Measurements from ENCODE around the gene NR5A2.
"Not testable (repeated sequence)": the region's sequence is repeated elsewhere in the genome, so short reads cannot be mapped to it uniquely, and the experiment has no call there.

Gene NR5A2

DNA sequence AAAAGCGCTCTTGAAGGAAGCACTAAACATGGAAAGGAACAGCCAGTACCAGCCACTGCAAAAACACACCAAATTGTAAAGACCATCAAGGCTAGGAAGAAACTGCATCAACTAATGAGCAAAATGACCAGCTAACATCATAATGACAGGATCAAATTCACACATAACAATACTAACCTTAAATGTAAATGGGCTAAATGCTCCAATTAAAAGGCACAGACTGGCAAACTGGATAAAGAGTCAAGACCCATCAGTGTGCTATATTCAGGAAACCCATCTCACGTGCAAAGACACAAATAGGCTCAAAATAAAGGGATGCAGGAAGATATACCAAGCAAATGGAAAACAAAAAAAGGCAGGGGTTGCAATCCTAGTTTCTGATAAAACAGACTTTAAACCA lies 159.8 kb downstream of the NR5A2 start:
- in situ Hi-C loops (cut with MboI; ENCODE audit: low sequenced_read_pairs): not testable (repeated sequence)

DNA sequence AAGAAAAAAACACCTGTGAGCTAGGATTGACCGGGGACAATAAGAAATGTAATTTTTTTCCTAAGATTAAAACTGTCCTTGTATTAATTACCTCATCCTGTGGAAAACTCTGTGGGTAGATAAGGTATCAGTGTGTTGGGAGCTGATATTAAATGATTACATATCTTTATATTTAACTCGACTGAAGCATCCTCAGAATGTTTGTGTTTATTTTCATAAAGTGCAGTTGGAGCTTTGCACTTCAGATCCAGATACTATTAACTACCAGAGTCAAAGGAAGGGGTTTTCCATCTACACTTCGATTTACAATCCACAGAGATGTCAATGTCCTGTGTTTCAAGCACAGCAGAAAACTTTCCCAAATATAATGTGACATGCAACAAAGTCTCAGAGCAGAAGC lies 164.5 kb downstream of the NR5A2 start:
- in situ Hi-C loops (cut with MboI; ENCODE audit: low sequenced_read_pairs): no loop called here

DNA sequence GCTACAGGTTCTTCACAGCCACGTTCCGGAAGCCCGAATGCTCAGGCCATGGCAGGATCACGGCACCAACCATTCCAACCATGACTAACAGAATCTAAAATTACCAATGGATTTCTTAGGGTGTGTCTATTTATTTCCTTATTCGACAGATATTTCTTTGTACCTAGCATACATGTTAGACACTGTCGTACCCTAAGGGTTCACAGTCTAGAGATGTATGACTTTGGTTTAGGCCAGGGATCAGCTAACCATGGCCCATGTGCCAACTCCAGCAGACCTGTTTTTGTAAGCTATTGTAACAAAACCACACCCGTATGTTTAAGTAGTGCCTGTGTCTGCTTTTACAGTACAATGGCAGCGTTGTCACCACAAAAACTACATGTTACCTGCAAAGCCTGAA lies 167.0 kb downstream of the NR5A2 start:
- in situ Hi-C loops (cut with MboI; ENCODE audit: low sequenced_read_pairs): no loop called here

DNA sequence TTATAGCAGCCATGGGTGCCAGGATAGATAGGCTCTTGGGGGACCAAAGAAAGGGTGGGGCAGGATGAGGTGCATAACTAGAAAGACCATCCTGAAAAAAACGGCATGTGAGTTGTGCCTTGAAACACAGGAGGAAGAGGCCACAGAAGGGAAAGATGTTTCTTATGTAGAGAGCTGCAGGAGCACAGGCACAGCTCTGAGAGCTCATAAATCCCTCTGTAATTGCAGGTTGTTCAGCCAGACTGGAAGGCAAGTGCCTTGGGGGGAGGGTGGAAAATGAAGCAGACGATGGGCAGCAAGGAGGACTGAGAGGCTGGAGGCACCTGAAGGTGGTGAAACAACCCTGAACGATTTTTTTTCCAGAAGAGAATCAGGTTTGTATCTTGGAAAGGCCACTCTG lies 170.7 kb downstream of the NR5A2 start:
- in situ Hi-C loops (cut with MboI; ENCODE audit: low sequenced_read_pairs): no loop called here

DNA sequence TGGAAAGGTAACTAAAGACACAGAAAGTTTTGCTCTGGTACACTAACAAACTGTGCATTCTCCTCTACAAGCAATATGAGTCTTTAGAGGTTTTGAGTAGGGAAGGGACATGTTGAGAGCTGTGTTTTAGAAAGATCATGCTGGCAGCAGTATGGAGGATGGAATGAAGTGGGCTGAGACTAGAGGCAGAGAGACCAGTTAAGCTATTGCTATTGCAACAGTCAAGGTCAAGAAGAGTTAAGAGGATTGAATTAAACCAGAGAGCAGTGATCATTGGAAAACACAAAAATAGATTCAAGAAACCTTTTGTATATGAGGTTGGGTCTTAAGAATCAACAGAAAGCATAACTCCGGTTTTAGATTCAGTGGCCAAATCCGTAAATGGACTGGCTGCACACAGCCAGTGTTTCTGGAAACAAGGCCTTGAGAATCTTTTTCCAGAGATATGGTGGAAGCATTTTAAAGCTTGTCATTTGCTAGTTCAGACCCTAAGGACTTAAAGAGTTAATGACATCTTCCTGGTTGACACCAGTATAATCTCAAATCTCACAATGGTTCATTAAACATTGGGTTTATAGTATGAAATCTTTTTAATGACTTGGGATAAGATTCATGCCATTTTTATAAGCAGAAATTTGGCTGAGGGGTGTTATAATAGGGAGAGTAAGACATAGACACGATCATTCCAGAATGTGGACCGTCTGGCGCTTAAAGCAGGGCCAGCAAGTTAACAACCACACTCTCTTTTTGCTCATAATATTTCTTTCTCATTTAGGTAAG lies 177.9 kb downstream of the NR5A2 start:
- in situ Hi-C loops (cut with MboI; ENCODE audit: low sequenced_read_pairs): no loop called here

DNA sequence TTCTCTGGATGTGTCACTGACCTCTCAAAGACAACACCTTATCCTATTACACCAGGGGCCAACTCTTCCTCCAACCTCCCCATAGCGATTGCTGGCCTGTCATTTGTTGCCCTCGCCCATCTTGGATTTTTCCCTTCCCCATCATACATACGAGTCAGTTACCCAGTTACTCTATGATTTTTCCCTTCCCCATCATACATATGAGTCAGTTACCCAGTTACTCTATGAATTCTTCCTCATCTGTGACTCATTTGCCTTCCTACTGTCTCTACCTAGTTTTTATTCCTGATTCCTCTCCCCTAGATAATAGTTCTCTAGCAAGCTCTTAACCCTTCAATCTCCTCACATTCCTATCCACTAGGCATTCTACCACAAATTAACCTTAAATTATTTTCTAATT lies 178.8 kb downstream of the NR5A2 start:
- in situ Hi-C loops (cut with MboI; ENCODE audit: low sequenced_read_pairs): no loop called here

DNA sequence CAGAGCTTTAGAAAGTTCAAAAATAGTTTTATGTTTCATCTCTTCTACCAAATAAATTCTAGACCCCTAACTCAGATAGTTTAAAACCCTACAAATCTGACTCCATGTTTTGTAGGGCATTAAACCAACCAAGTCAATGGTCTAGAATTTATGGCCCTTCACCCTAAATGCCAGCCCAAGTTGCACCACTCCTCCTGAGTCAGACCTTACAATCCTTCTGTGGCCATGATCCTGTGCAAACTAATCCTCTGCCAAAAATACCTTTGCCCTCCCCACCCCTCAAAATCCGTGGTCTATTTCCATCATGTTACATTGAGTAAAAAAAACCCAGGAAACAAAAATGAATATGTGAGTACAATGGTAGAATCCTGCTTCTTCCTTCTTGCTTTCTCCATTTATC lies 179.3 kb downstream of the NR5A2 start:
- in situ Hi-C loops (cut with MboI; ENCODE audit: low sequenced_read_pairs): no loop called here

DNA sequence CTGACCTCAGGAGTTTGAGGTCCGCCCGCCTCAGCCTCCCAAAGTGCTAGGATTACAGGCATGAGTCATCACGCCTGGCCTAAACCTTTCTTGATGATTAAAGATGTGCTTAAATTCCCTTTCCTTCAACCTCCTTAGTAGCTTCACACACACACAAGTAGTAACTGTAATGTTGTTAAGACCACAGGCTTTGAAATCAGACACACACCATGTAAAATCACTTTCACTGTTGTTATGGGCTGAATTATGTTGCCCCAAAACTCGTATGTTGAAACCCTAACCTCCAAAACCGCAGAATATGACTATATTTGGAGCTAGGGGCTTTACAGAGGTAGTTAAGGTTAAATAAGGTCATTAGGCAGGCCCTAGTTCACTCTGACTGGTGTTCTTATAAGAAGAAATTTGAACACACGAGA lies 180.2 kb downstream of the NR5A2 start:
- in situ Hi-C loops (cut with MboI; ENCODE audit: low sequenced_read_pairs): no loop called here

DNA sequence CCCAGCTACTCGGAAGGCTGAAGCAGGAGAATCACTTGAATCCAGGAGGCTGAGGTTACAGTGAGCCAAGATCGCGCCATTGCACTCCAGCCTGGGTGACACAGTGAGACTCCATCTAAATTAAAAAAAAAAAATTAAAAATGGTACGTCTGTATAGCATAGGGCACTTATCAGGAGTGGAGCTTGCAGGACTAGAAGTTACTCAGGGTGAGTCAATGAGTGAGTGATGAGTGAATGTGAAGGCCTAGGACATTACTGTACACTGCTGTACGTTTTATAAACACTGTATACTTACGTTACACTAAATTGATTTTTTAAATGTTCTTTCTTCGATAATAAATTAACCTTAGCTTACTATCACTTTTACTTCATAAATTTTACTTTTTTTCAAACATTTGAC lies 183.6 kb downstream of the NR5A2 start:
- in situ Hi-C loops (cut with MboI; ENCODE audit: low sequenced_read_pairs): no loop called here

DNA sequence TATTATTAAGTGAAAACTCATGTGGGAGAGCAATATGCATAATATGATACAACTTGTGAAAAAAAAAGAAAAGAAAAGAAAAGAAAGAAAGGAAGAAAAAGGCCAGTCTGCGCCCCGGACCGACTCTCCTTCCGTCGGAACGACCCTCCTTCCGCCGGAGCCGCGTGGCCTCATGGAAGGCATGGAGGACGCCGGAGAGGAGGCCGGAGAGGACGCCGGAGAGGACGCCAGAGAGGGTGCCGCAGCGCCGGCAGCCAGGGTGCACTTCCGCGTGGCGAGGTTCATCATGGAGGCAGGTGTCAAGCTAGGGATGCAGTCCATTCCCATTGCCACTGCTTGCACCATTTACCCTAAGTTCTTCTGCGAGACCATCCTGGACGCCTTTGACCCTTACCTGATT lies 185.9 kb downstream of the NR5A2 start:
- in situ Hi-C loops (cut with MboI; ENCODE audit: low sequenced_read_pairs): no loop called here

DNA sequence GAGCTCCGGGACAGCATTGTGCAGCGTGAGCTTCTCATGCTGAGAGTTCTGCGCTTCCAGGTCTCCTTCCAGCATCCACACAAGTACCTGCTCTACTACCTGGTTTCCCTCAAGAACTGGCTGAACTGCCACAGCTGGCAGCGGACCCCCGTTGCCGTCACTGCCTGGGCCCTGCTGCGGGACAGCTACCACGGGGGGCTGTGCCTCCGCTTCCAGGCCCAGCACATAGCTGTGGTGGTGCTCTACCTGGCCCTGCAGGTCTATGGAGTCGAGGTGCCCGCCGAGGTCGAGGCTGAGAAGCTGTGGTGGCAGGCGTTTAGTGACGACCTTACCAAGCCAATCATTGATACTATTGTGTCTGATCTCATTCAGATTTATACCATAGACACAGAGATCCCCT lies 186.4 kb downstream of the NR5A2 start:
- in situ Hi-C loops (cut with MboI; ENCODE audit: low sequenced_read_pairs): no loop called here

DNA sequence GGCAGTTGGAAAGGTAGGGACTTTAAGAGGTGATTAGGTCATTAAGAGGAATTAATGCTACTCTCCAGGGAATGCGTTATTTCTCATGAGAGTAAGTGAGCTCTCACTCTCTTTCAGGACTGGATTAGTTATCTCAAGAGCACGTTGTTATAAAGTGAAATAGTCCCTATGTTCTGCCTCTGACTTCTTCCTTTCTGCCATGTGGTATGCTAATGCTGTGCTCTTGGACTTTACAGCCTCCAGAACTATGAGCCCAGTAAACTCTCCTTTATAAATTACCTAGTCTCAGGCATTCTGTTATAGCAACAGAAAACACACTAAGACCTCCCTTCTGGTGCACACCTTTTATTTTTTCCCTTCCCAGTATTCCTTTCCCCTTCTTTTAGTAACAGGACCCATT lies 187.8 kb downstream of the NR5A2 start:
- in situ Hi-C loops (cut with MboI; ENCODE audit: low sequenced_read_pairs): no loop called here

DNA sequence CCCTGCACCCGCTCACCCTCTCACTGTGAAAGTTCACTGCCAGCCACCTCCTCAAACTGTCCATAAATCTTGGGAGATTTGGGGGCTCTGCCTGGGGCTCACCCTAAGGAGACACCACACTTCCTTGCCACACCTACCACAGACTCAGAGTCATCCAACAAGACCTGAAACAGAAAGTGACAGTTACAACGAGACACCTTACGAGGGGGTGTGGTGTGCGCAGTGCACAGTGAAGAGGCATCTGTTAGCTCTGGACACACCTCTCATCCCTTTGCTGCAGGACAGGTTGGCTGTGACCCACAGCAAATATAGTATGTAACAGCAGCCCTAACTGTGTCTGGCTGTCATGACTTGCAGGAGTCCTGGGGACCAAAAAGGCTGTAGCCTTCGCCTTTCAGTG lies 190.2 kb downstream of the NR5A2 start:
- in situ Hi-C loops (cut with MboI; ENCODE audit: low sequenced_read_pairs): no loop called here

DNA sequence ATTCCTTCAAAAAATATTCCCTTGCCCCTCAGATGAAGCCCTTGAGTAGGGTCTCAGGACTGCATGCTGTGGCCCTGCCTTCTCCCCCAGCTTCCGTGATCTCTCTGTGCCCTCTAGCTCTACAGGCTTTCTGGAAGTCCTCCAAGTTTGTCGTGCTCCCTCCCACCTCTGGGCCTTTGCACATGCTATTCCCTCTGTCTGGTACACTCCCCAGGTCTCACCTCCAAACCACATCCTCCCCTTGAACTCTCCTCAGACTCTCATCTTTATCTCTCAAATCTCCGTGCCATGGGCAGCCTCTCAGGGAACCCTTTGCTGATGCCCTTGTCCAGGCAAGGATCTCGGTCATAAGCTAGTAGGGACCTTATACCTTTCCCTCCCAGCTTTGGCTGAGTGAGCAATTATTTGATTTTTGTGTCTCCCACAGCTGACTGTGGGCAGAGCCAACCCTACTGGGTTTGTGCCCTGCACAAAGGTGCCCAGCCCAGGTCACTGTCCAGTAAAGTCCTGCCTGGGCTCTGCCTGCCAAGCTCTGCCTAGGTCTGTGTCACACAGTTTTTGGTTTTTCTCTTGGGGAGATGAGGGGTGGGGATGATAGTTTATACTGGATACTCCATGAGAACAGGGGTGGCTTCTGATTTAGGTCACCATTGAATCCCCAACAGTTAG lies 194.2 kb downstream of the NR5A2 start:
- in situ Hi-C loops (cut with MboI; ENCODE audit: low sequenced_read_pairs): no loop called here

DNA sequence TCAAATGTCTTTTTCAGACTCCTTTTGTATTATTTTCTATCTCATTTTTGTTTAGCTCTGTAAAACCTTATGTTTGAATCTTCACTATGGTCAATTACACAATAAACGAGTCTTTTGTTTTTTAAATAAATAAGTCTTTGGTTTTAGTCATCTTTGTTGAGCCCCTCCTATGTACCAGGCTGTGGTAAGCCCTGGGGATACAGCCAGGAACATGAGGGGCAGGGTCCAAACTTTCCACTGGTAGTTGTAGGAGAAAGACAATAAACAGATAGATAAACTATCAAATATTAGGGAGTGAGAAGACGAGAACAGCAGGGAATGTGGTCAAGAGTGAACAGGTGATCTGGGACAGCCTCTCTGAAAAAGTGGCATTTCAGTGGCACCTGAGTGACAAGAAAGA lies 195.7 kb downstream of the NR5A2 start:
- in situ Hi-C loops (cut with MboI; ENCODE audit: low sequenced_read_pairs): no loop called here

DNA sequence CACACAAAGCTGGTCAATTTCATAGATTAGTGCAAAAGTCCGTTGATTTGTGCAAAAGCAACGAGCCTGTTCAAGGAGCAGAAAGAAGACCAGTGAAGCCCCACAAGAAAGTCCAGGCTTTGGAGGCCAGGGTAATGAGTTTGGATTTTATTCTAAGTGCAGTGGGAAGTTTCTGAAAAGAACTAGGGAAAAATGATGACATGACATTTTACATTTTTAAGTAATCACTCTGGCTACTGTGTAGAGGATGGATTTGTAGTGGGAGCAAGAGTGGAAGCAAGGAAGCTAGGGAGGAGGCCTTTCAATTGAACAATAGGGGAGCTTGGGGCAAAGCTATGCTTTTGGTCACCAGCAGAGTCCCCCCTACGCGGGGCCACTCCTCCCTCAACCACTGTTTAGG lies 196.1 kb downstream of the NR5A2 start:
- in situ Hi-C loops (cut with MboI; ENCODE audit: low sequenced_read_pairs): no loop called here

DNA sequence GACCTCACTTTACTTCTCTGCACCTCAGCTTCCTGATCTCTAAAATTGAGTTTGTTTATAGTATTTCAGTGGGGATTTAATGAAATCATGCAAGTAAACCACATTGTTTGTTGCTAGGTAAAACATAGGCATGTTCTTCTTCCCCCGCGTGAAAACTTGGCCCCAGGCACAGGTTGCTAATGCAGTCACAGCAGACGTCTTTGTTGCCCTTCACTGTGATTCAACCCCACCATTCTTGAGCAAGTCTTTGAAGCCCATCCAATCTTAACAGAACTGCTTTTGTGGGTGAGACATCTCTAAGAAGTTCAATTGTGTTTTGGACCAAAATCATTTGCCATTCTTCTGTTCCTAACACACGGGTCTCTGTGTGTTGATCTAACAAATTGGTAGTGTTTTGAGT lies 196.8 kb downstream of the NR5A2 start:
- in situ Hi-C loops (cut with MboI; ENCODE audit: low sequenced_read_pairs): no loop called here

DNA sequence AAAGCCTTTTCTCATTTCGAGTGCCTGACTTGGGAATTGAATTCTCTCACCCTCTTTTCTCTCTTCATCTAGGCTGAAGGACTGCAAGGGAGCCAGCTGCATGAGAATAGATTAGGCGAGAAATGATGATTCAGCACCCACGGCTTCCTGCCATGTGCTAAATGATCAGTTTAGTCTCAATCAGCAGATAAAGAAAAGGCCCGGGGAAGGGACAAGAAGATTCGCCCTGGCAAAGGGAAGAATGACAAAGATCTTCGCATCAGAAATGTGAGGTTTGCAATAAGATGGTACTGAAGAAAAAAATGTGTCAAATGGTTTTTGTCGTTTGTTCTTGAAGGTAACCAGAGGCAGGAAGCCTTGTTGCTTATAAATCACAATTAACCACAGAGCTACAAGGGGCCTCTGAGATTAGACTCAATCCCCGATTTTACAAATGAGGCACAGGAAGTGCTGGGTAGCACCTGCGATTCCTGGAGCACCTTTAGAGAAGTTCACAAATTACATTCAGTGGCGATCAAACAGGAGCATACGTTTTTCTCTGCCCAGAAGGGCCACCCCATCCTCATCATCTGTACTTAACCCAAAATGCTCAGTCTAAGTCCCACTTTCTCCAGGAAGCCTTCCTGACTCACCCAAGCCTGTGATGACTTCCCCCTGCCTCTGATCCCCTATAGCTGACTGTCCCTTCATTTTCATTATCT lies 198.9 kb downstream of the NR5A2 start:
- in situ Hi-C loops (cut with MboI; ENCODE audit: low sequenced_read_pairs): no loop called here

DNA sequence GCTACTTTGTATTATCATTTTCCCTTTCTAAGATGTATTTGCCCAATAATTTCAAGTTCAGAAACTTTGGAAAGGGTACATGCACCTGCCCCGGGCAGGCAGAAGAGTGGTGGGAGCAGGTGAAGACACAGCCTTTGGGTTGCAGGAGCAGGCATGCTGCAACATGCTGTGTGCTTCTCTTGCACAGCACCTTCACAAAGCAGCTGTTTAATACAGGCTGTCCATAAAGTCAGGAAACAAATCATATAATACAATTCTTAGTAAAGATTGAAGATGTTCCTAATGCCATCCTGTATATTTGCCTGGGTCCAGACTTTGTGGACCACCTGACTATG lies 199.4 kb downstream of the NR5A2 start:
- in situ Hi-C loops (cut with MboI; ENCODE audit: low sequenced_read_pairs): no loop called here

Data from HL-60/S4 (cell line).